Spleen (tissue), 7 donors: Measurements from ENCODE around the gene KRTAP4-8.

Experiments
- POLR2A ChIP-seq, 3 donors: fragments of 450-650 bp; IDR thresholded peaks; one replicate each; pipeline ENCODE4 v1.5.1; 2017; ENCODE audit warnings: antibody characterized with exemption in 3 of 3, mild to moderate bottlenecking in 1 of 3
- TF ChIP-seq, protein P1 (sequence below), 11 experiments: fragments of 200-600 bp in 7 of 11; fragments of 450-650 bp in 4 of 11; sonication (generic) in 4 of 11; IDR thresholded peaks in 8 of 11; conservative IDR thresholded peaks in 3 of 11; 1 replicate in 7 of 11; 2 replicates in 4 of 11; pipeline versions ENCODE4 v1.4.0 to v1.8.0; 2016 to 2021; ENCODE audit warnings: antibody characterized with exemption in 11 of 11, inconsistent platforms in 4 of 11, mild to moderate bottlenecking in 1 of 11
- donor health status: DM: no; HTN: no; CAD: no; lungs with moderate emphysema.
- donor health status: DM: no; HTN: no; CAD: no.
- donor health status: DM: no; HTN: no; CAD: no.

- TF ChIP-seq, protein P1, sequence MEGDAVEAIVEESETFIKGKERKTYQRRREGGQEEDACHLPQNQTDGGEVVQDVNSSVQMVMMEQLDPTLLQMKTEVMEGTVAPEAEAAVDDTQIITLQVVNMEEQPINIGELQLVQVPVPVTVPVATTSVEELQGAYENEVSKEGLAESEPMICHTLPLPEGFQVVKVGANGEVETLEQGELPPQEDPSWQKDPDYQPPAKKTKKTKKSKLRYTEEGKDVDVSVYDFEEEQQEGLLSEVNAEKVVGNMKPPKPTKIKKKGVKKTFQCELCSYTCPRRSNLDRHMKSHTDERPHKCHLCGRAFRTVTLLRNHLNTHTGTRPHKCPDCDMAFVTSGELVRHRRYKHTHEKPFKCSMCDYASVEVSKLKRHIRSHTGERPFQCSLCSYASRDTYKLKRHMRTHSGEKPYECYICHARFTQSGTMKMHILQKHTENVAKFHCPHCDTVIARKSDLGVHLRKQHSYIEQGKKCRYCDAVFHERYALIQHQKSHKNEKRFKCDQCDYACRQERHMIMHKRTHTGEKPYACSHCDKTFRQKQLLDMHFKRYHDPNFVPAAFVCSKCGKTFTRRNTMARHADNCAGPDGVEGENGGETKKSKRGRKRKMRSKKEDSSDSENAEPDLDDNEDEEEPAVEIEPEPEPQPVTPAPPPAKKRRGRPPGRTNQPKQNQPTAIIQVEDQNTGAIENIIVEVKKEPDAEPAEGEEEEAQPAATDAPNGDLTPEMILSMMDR (IDR thresholded peaks at IDR 0.05 in 8 of 11, conservative IDR thresholded peaks at IDR 0.05 in 3 of 11) = no peak
- no peak for TF ChIP-seq POLR2A (IDR thresholded peaks at IDR 0.05)
Measured at GRCh38 chr17:41048441-41048840, 49.5 kb downstream of the KRTAP4-8 start.
